Hepatocyte (in vitro differentiated cells): ENCODE data around the gene JMJD7. TPM values are rescaled to one million over a fixed set of nuclear protein-coding genes. Genes with fewer than 3 reads are reported as not detected.

Experiments
- DNase-seq: peaks from one replicate; pipeline ENCODE4 v3.0.0-alpha.2; 2016; ENCODE audit warnings: low spot score
- H2AFZ ChIP-seq: fragments of 200-600 bp; sonication (generic); 2 replicates; pipeline ENCODE4 v1.6.0; 2016; ENCODE audit warnings: antibody characterized with exemption, mild to moderate bottlenecking
- H3K27ac ChIP-seq: fragments of 200-600 bp; sonication (generic); 2 replicates; pipeline ENCODE4 v1.5.1; 2016; ENCODE audit warnings: mild to moderate bottlenecking
- H3K27me3 ChIP-seq: fragments of 200-600 bp; sonication (generic); 2 replicates; pipeline ENCODE4 v1.6.1; 2016
- H3K36me3 ChIP-seq: fragments of 200-600 bp; sonication (generic); replicated peaks from 2 replicates; pipeline ENCODE4 v1.5.1; 2016; ENCODE audit warnings: low read depth; ENCODE audit not compliant: insufficient read depth
- H3K4me1 ChIP-seq: fragments of 200-600 bp; sonication (generic); 2 replicates; pipeline ENCODE4 v1.5.1; 2016; ENCODE audit warnings: mild to moderate bottlenecking, moderate library complexity; ENCODE audit not compliant: insufficient read depth
- H3K4me2 ChIP-seq: fragments of 200-600 bp; sonication (generic); 2 replicates; pipeline ENCODE4 v1.6.0; 2016
- H3K4me3 ChIP-seq: fragments of 200-600 bp; sonication (generic); 2 replicates; pipeline ENCODE4 v1.5.1; 2016; ENCODE audit warnings: mild to moderate bottlenecking
- H3K79me2 ChIP-seq: fragments of 200-600 bp; sonication (generic); 2 replicates; pipeline ENCODE4 v1.6.0; 2017; ENCODE audit warnings: mild to moderate bottlenecking
- H3K9me2 ChIP-seq: fragments of 200-600 bp; sonication (generic); replicated peaks from 2 replicates; pipeline ENCODE4 v1.6.0; 2017; ENCODE audit warnings: mild to moderate bottlenecking; ENCODE audit not compliant: insufficient read depth
- H3K9me3 ChIP-seq: fragments of 200-600 bp; sonication (generic); 2 replicates; pipeline ENCODE4 v1.5.1; 2016; ENCODE audit warnings: low read depth, mild to moderate bottlenecking
- H4K20me1 ChIP-seq: fragments of 200-600 bp; sonication (generic); 2 replicates; pipeline ENCODE4 v1.6.0; 2016; ENCODE audit warnings: mild to moderate bottlenecking; ENCODE audit not compliant: insufficient read depth, poor library complexity, severe bottlenecking
- EZH2 ChIP-seq: fragments of 200-600 bp; sonication (generic); IDR thresholded peaks from 2 replicates; pipeline ENCODE4 v1.6.1; 2016; ENCODE audit warnings: antibody characterized with exemption, mild to moderate bottlenecking, borderline replicate concordance
- EZH2phosphoT487 ChIP-seq: fragments of 200-600 bp; sonication (generic); IDR thresholded peaks from one replicate; pipeline ENCODE4 v1.6.1; 2018; ENCODE audit warnings: antibody characterized with exemption, mild to moderate bottlenecking, low read depth, moderate library complexity; ENCODE audit not compliant: unreplicated experiment, severe bottlenecking
- WGBS: methylation state at CpG from one replicate; pipeline ENCODE4 v1.1.6; 2016; ENCODE audit warnings: low lambda C conversion rate; ENCODE audit errors: missing lambda C conversion rate; 5-methylcytosine and 5-hydroxymethylcytosine counted together
- polyA plus RNA-seq: library from polyadenylated mRNA; unstranded; fragments of >200 nt; fragmentation: Nextera tagmentation; extraction: Ambion mirVana; gene quantifications from 2 replicates; pipeline ENCODE4 v1.2.1, GENCODE V29; 2016
- total RNA-seq: library from RNA; depleted of rRNA; stranded (reverse); fragments of >200 nt; gene quantifications from 2 replicates; pipeline ENCODE4 v1.2.3, GENCODE V29; 2014
- TF ChIP-seq, protein P1 (sequence below): fragments of 200-600 bp; sonication (generic); IDR thresholded peaks from 2 replicates; pipeline ENCODE4 v1.5.1; 2016; ENCODE audit warnings: antibody characterized with exemption, mild to moderate bottlenecking; ENCODE audit not compliant: poor library complexity

JMJD7 gene
- total and polyA plus RNA-seq, 2 experiments from 2014 or later = 9.9 to 14.1 TPM

DNA sequence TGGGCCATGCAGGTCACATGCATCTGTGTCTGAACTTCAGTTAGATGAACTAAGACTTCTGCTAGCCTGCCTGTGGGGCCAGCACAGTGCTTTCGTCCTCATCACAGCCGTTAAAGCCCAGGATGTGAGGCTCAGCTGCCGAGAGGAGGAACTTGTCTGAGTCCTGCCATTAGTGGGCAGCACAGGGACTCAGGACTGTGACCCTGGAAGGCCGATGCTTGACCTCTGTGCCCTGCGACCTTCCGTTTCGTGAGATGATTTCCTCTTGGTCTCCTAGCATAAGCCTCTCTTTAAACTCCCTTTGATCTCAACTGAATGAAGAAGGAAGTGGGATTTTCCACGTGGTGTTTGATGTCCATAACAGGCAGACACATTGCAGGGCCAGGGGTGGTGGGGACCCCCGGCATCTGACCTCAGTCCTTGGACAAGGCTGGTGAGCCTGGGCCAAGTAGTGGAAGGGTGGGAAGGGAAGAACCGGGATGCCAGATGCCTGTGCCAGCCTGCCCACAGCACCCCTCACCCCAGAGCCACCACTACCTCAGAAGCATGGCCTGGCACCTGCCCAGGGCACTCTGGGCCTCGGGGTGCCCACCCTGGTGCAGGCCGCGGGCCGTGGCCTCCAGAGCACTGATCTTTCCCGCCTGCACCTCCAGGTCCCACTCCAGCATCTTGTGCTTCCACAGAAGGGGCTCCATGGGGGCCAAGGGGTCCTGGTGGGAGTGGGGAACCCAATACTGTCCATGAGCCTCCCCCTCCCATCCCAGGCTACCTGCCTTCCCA, 32.3 kb downstream of the JMJD7 start:
- 74% methylated on average over 15 of the region's 15 CpGs for WGBS
- H3K4me3 ChIP-seq = no peak overlapping the region
- no peaks in the 10 kb centered on the region for H3K36me3 ChIP-seq
- H3K79me2 ChIP-seq = no peaks in the 10 kb centered on the region
- no peaks in the 10 kb centered on the region for H3K9me2 ChIP-seq
- DNase-seq = no peak
- no peaks in the 10 kb centered on the region for H3K27me3 ChIP-seq
- H3K27ac ChIP-seq = no peak overlapping the region
- no peaks in the 10 kb centered on the region for H3K4me1 ChIP-seq
- H2AFZ ChIP-seq = no peak overlapping the region
- no peaks in the 10 kb centered on the region for H3K9me3 ChIP-seq
- no peak for TF ChIP-seq EZH2phosphoT487
- TF ChIP-seq EZH2 = no peak
- H4K20me1 ChIP-seq = no peaks in the 10 kb centered on the region
- no peak overlapping the region for H3K4me2 ChIP-seq

DNA sequence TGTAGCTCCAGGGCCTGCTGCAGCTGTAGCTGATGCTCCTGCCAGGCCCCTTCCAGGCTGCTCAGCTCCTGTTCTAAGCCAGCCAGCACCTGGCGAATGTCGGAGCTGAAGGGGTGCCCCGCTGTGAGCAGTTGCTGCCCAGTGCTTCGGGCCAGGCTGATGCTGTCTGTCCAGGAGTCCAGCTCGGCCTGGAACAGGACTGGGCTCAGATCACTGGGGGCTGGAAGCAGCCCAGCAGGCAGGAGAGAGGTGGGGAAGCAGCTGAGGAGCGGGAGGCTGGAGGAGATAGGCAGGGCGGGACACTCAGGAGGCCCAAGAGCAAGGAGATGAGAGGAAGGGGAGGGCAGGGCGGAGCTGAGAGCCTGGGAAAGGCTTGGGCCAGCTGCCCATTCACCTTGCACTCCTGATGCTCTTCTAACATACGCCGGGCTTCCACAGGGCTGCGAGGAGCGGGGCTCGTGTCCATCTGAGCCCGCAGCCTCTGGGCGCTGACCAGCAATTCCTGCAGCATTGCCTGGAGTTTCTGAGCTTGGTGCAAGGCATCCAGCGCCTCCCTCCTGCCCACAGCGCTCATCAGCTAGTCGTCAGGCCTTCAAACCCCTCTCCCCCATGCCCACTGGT, 34.0 kb downstream of the JMJD7 start:
- Histone ChIP-seq H3K27me3 (no peaks in the 10 kb centered on the region), H3K4me1 (peaks cover 12% of the 10 kb centered on the region), H3K4me2 (no peak overlapping the region), H3K79me2 (no peaks in the 10 kb centered on the region), H3K9me2 (no peaks in the 10 kb centered on the region), H4K20me1 (no peaks in the 10 kb centered on the region), H3K4me3 (no peak overlapping the region), H3K36me3 (no peaks in the 10 kb centered on the region), H3K9me3 (no peaks in the 10 kb centered on the region), H2AFZ (no peak overlapping the region), H3K27ac (no peak overlapping the region)
- TF ChIP-seq EZH2phosphoT487 (no peak), EZH2 (no peak)
- TF ChIP-seq, protein P1, sequence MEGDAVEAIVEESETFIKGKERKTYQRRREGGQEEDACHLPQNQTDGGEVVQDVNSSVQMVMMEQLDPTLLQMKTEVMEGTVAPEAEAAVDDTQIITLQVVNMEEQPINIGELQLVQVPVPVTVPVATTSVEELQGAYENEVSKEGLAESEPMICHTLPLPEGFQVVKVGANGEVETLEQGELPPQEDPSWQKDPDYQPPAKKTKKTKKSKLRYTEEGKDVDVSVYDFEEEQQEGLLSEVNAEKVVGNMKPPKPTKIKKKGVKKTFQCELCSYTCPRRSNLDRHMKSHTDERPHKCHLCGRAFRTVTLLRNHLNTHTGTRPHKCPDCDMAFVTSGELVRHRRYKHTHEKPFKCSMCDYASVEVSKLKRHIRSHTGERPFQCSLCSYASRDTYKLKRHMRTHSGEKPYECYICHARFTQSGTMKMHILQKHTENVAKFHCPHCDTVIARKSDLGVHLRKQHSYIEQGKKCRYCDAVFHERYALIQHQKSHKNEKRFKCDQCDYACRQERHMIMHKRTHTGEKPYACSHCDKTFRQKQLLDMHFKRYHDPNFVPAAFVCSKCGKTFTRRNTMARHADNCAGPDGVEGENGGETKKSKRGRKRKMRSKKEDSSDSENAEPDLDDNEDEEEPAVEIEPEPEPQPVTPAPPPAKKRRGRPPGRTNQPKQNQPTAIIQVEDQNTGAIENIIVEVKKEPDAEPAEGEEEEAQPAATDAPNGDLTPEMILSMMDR = no peak
- DNase-seq = no peak
- 91% methylated on average over 18 of the region's 18 CpGs for WGBS

DNA sequence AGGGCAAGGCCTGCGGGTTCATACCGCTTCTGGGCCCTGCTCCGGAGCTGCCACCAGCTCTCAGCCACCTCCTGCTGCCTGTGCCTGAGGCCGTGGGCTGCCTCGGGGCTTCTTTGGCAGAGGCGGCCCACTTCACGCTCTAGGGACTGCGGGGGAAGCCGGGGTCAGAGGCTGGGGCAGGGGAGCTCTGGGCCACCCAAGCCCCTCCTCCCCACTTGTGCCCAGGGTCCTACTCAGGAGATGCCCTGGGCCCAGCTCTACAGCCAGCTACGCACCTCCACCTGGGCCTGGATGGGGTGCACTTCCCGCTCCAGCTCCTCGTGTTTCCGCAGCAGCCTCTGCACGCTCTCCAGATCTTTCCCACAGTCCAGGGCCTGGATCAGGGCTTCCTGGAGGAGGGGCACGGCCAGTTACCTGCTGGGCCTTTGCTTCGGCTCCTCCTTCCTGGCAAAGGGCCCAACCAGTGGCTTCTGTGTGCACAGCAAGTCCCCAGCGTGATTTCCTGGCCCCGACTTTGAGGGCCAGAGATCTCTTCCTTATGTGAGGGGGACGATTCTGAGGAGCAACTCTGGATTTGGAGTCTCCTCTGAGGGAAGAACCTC, 34.7 kb downstream of the JMJD7 start:
- Histone ChIP-seq H3K4me2 (no peak overlapping the region), H3K9me2 (no peaks in the 10 kb centered on the region), H3K4me3 (no peak overlapping the region), H3K9me3 (no peaks in the 10 kb centered on the region), H2AFZ (no peak overlapping the region), H3K4me1 (peaks cover 12% of the 10 kb centered on the region), H3K27ac (no peak overlapping the region), H3K79me2 (no peaks in the 10 kb centered on the region), H4K20me1 (no peaks in the 10 kb centered on the region), H3K36me3 (no peaks in the 10 kb centered on the region), H3K27me3 (no peaks in the 10 kb centered on the region)
- DNase-seq = no peak
- WGBS = 81% methylated on average over 12 of the region's 19 CpGs
- TF ChIP-seq EZH2 = no peak
- TF ChIP-seq, protein P1 = no peak
- TF ChIP-seq EZH2phosphoT487 = no peak

DNA sequence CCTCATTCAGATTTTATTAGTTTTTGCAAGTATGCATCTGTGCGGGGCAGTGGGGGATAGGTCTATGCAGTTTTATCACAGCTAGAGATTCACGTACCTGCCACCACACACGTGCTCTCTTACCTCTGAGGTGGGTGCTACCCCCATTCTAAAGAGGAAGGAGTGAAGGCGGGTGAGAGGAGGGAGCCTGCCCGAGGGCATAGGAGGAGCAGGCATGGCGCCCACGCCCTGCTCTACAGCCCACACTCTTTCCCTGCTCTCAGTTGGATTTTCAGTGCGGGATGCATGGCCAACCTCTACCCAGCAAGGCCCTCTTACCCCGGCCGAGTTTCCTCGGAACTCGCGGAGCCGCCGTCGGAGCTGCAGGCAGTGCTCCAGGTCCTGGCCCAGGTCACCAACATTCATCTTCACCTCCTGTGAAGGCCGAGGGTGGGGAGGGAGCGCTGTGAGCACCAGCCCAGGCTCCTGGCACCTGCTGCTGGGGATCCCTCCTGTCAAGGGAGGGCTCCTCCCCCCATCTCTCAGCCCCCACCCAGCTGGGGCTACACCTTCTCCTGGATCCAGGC, 37.7 kb downstream of the JMJD7 start:
- H4K20me1 ChIP-seq = no peaks in the 10 kb centered on the region
- no peak overlapping the region for H3K4me2 ChIP-seq
- no peak overlapping the region for H3K4me3 ChIP-seq
- H3K4me1 ChIP-seq = peaks cover 12% of the 10 kb centered on the region
- no peaks in the 10 kb centered on the region for H3K79me2 ChIP-seq
- no peaks in the 10 kb centered on the region for H3K9me3 ChIP-seq
- no peak for DNase-seq
- H2AFZ ChIP-seq = no peak overlapping the region
- TF ChIP-seq EZH2 (no peak), EZH2phosphoT487 (no peak)
- TF ChIP-seq, protein P1 = no peak
- 84% methylated on average over 17 of the region's 18 CpGs for WGBS
- no peaks in the 10 kb centered on the region for H3K27me3 ChIP-seq
- no peaks in the 10 kb centered on the region for H3K36me3 ChIP-seq
- no peaks in the 10 kb centered on the region for H3K9me2 ChIP-seq
- H3K27ac ChIP-seq = no peak overlapping the region
